ENCODE measurements around the gene BACH2.

- TF ChIP-seq CTCF (IDR thresholded peaks at IDR 0.05) (no peak), MXI1 (IDR thresholded peaks at IDR 0.05; ENCODE audit: low read depth, low read length) (no peak)
Measured at GRCh38 chr6:90199900-90200299, 96.7 kb downstream of the BACH2 start.

Data from SK-N-SH (cell line).